GM18951 (cell line): ENCODE measurements around the gene ALCAM.

Experiments used
- POLR2A ChIP-seq: IDR thresholded peaks from 4 replicates; pipeline ENCODE4 v1.6.1; 2011; ENCODE audit warnings: mild to moderate bottlenecking; ENCODE audit not compliant: insufficient read length, insufficient read depth; ENCODE audit errors: extremely low read depth
- in situ Hi-C: fragments of 300-500 bp; cut with MboI; formaldehyde crosslinking; loops from one replicate; pipeline ENCODE4 v1.12.0; 2022; ENCODE audit warnings: low sequenced_read_pairs, mixed read lengths, inconsistent platforms; ENCODE audit not compliant: unreplicated experiment

ALCAM gene

GRCh38 chr3:105527949-105528348, 161.2 kb downstream of the ALCAM start:
- in situ Hi-C loops: no loop called here

DNA sequence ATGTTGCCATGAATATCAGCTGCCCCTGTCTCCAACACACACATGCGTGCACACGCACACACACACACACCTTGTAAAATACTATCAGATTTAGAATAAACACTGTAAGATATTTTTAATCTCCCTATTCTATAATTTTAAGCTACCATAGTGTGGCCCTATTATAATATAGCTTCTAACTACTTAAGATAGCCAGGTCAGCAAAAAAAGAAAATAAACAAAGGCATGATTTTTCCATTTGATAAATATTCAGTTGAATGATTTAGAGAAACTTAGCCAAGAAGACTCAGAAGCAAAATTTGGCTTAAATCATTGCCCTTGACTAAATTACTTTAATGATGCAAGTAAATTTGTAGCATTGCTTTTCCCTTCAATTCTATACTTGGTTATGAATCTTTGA, 162.2 kb downstream of the ALCAM start:
- in situ Hi-C loops: no loop called here
- no peak for TF ChIP-seq POLR2A

More at GRCh38 chr3:105527949-105528348, 161.2 kb downstream of the ALCAM start:
- TF ChIP-seq POLR2A: no peak

DNA sequence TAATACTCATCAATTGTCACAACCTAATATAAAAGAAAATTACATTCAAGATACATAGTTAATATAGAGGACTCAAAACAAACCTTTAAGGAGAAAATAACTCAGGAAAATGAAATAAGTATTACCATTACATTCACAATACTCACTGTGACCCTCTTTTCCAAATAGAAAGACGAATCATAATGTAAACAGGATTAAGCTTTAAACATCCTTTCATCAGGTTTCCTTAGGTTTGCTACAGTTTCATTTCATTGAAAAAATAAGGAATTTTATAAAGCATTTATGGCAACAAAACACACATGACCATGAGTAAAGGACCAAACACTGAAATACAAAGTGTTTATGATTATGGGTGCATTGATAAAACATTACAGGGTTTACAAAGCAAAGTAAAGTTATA, 162.7 kb downstream of the ALCAM start:
- no peak for TF ChIP-seq POLR2A
- in situ Hi-C loops: no loop called here

DNA sequence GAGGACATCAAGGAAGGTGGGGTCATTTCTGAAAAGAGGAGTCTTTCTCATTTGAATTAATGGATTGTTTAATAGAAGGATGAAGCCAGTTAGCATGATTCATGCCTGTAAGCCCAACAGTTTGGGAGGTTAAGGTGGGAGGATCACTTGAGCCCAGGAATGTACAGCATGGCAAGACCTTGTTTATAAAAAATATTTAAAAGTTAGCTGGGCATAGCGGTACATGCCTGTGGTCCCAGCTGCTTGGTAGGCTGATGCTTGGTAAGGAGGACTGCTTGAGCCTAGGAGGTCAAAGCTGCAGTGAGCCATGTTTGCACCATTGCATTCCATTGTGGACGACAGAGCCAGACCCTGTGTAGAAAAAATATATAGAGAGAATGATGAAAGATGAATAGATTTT, 165.5 kb downstream of the ALCAM start:
- in situ Hi-C loops: no loop called here
- no peak for TF ChIP-seq POLR2A

DNA sequence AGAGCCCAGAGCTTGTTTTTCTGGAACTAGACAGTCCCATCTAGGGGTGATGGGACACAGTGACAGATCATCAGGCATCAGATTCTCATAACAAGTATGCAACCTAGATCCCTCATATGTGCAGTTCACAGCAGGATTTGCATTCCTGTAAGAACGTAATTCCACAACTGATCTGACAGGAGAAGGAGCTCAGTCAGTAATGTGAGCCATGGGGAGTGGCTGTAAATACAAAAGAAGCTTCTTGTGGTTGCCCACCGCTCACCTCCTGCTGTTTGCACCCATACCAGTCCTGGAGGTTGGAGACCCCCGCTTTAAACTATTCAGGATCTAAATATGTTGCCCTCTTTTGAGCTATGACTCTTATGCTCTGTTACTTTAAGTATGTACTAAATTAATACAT, 167.3 kb downstream of the ALCAM start:
- in situ Hi-C loops: no loop called here
- TF ChIP-seq POLR2A: no peak

DNA sequence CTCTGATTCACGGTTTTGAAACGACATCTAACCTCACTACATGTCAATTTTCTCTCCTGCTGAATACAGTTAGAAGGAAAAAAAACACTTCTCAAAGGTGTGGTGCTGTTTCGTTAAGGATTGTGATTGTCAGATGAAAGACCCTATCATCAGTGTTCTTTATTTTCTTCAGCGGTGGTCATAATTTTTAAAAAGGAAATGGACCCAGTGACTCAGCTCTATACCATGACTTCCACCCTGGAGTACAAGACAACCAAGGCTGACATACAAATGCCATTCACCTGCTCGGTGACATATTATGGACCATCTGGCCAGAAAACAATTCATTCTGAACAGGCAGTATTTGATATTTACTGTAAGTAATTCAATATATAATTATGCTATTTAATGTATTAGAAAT, 167.8 kb downstream of the ALCAM start:
- TF ChIP-seq POLR2A: no peak

GRCh38 chr3:105537371-105538080, 170.8 kb downstream of the ALCAM start:
- in situ Hi-C loops: no loop called here
- no peak for TF ChIP-seq POLR2A

More for the DNA sequence above, 167.8 kb downstream of the ALCAM start:
- in situ Hi-C loops: no loop called here

GRCh38 chr3:105538483-105538882, 171.8 kb downstream of the ALCAM start:
- no peak for TF ChIP-seq POLR2A
- in situ Hi-C loops: no loop called here

GRCh38 chr3:105539897-105540296, 173.2 kb downstream of the ALCAM start:
- in situ Hi-C loops: no loop called here
- no peak for TF ChIP-seq POLR2A

DNA sequence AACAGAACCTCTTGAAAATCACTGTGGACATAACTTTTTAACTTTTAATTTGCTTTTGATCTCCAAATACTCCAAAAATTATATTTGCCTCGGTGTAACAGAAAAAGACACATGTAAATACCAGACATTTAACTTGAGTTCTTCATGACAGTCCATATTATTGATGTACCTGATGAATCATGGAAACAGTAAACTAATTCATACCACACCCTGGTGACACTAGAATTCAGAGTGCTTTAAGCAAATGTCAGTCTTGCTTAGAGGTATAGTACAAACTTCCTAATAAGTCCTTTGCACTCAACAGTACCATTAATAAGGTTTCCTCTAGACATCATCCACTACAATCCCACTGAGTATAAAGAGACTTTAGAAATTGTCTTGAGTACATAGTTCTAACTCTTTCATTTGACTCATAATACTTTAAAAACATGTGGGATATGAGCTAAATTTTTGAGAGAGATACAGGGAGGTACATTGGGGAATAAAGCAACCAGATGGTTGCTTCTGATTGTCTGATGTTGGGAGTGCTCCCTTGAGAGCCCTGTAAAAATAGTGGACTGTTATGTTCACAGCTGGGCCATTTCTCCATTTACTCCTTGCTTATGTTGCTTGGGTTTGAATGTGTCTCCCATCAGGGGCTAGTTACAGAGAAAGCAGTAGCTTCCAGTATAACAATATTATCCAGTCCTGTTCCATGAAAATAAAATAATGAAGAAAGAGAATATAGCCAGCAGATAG, 175.7 kb downstream of the ALCAM start:
- TF ChIP-seq POLR2A: no peak
- in situ Hi-C loops: no loop called here

GRCh38 chr3:105545051-105545450, 178.3 kb downstream of the ALCAM start:
- no peak for TF ChIP-seq POLR2A
- in situ Hi-C loops: no loop called here

- no peak for TF ChIP-seq POLR2A
- in situ Hi-C loops: loop anchor here (25.0 kb wide), 1 partner anchor 1058 kb away; no protein-coding TSS in a partner anchor
These were observed 187.1 kb downstream of the ALCAM start for GRCh38 chr3:105553851-105554250.

- no peak for TF ChIP-seq POLR2A
- in situ Hi-C loops: loop anchor here (25.0 kb wide), 1 partner anchor 1057 kb away; no protein-coding TSS in a partner anchor
These were observed 188.5 kb downstream of the ALCAM start for GRCh38 chr3:105555206-105555605.

DNA sequence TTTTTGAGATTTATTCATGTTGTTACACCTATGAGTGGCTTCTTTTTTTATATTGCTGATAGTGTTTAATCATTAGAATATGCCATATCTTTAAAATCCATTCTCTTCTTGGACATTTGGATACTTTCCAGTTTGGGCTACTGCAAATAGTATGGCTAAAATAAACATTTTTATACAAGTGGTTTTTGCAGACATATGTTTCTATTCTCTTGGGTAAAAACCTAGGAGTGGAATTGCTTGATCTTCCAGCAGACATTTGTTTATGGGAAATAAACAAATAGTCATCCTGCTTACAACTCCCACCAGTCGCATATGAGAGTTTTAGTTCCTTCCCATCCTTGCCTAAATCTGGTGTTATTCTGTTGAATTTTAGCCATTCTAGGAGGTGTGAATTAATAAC, 193.1 kb downstream of the ALCAM start:
- TF ChIP-seq POLR2A: no peak
- in situ Hi-C loops: loop anchor here (25.0 kb wide), 1 partner anchor 1052 kb away; no protein-coding TSS in a partner anchor
